HG02759 (cell line): ENCODE results near the gene TRMT44.

Experiments
- ATAC-seq: cut with Tn5 transposase; IDR thresholded peaks from one replicate; pipeline ENCODE4 v1.9.1; 2021; ENCODE audit warnings: mild to moderate bottlenecking, moderate library complexity; ENCODE audit not compliant: unreplicated experiment

The TRMT44 gene

GRCh38 chr4:8440492-8441311 lies at the start of gene TRMT44, which contains the start of gene ACOX3:
Gene TRMT44, plus strand, starts transcription at chr4:8440777. Its CDS starts 46 bp downstream, at chr4:8440823.
Gene ACOX3, minus strand, starts transcription at chr4:8440723. Its CDS starts 24,202 bp downstream, at chr4:8416521.
- ATAC-seq = peak; percentile 94

- no peak for ATAC-seq
Observed at GRCh38 chr4:8391071-8391470, 49.5 kb upstream of the TRMT44 start.

GRCh38 chr4:8391972-8392371 lies 48.6 kb upstream of the TRMT44 start:
- ATAC-seq = peak; percentile 86

GRCh38 chr4:8392591-8393190 lies 47.9 kb upstream of the TRMT44 start:
- ATAC-seq = no peak

GRCh38 chr4:8393593-8394038 lies 47.0 kb upstream of the TRMT44 start:
- ATAC-seq = no peak

- no peak for ATAC-seq
Observed at GRCh38 chr4:8394061-8394519, 46.5 kb upstream of the TRMT44 start.

- ATAC-seq = no peak
Observed at GRCh38 chr4:8394806-8395205, 45.8 kb upstream of the TRMT44 start.

GRCh38 chr4:8395504-8396296 lies 44.9 kb upstream of the TRMT44 start:
- ATAC-seq = no peak

- no peak for ATAC-seq
Observed at GRCh38 chr4:8396762-8397406, 43.7 kb upstream of the TRMT44 start.

GRCh38 chr4:8398347-8398746 lies 42.2 kb upstream of the TRMT44 start:
- no peak for ATAC-seq

GRCh38 chr4:8399298-8399697 lies 41.3 kb upstream of the TRMT44 start:
- no peak for ATAC-seq

- no peak for ATAC-seq
Observed at GRCh38 chr4:8400632-8401325, 39.8 kb upstream of the TRMT44 start.

GRCh38 chr4:8401665-8402064 lies 38.9 kb upstream of the TRMT44 start:
- no peak for ATAC-seq

- ATAC-seq = no peak
Observed at GRCh38 chr4:8402181-8402597, 38.4 kb upstream of the TRMT44 start.

- no peak for ATAC-seq
Observed at GRCh38 chr4:8402640-8403039, 37.9 kb upstream of the TRMT44 start.

GRCh38 chr4:8403173-8403753 lies 37.3 kb upstream of the TRMT44 start:
- ATAC-seq = no peak

GRCh38 chr4:8403976-8404375 lies 36.6 kb upstream of the TRMT44 start:
- no peak for ATAC-seq

GRCh38 chr4:8404791-8405515 lies 35.6 kb upstream of the TRMT44 start:
- no peak for ATAC-seq

GRCh38 chr4:8405516-8405875 lies 35.1 kb upstream of the TRMT44 start:
- no peak for ATAC-seq
